CD4-positive, alpha-beta T cell treated with Interleukin-21 for 1 hour (primary cell): ENCODE measurements around the gene ENTPD3.

Experiments
- DNase-seq: peaks from one replicate; pipeline ENCODE4 v3.0.0-alpha.2; 2020

ENTPD3 gene

GRCh38 chr3:40464339-40465110 is 77.5 kb downstream of the ENTPD3 start:
- DNase-seq: peak; percentile 60

GRCh38 chr3:40465111-40465407 is 78.1 kb downstream of the ENTPD3 start:
- DNase-seq: no peak

- DNase-seq: no peak
Measured at GRCh38 chr3:40465456-40465855, 78.5 kb downstream of the ENTPD3 start.

GRCh38 chr3:40468018-40468417 is 81.0 kb downstream of the ENTPD3 start:
- DNase-seq: no peak

GRCh38 chr3:40470701-40471100 is 83.7 kb downstream of the ENTPD3 start:
- DNase-seq: no peak

- DNase-seq: peak; percentile 79
Measured at GRCh38 chr3:40476478-40477470, 89.8 kb downstream of the ENTPD3 start, which contains the start of gene ZNF619. Gene ZNF619, plus strand, starts transcription at chr3:40477122. Its CDS starts 858 bp downstream, at chr3:40477980.

GRCh38 chr3:40477666-40478065 is 90.7 kb downstream of the ENTPD3 start:
- no peak for DNase-seq
